NCI-H187 (cell line): ENCODE data around the gene VRK1.
"Not testable (repeated sequence)": the region's sequence is repeated elsewhere in the genome, so short reads cannot be mapped to it uniquely, and the experiment has no call there.

Source experiments
- DNase-seq, 2 experiments: peaks; one replicate each; lab custom pipeline; 2025; lab: John Stamatoyannopoulos, UW

The VRK1 gene

GRCh38 chr14:96881713-96882112 is 84.5 kb downstream of the VRK1 start:
- DNase-seq = no peak

GRCh38 chr14:96883974-96884373 is 86.8 kb downstream of the VRK1 start:
- not testable (repeated sequence) for DNase-seq

DNA sequence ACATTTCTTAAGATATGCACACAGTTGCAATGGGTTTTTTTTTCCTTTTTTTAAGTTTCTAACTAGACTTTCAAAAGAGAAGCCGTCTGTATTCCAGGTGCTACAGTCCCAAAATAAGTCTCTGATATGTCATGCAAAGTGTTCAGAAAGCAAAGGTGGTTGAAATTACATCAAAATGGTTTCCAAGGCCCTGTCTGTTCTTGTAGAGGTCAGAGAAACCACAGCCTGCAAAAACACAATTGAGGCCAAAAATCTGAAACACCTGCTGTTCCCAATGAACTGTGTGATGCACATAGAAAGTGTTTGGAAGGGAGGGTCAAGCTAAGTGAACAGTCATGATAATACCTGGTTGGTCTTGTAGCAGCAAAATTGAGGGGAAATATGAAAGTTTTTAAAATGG is 91.0 kb downstream of the VRK1 start:
- peak in 1 of 2 experiments; percentile 52 for DNase-seq

GRCh38 chr14:96888593-96888992 is 91.4 kb downstream of the VRK1 start:
- peak; percentile 82 to 84 for DNase-seq

GRCh38 chr14:96889091-96889490 is 91.9 kb downstream of the VRK1 start:
- DNase-seq = no peak

DNA sequence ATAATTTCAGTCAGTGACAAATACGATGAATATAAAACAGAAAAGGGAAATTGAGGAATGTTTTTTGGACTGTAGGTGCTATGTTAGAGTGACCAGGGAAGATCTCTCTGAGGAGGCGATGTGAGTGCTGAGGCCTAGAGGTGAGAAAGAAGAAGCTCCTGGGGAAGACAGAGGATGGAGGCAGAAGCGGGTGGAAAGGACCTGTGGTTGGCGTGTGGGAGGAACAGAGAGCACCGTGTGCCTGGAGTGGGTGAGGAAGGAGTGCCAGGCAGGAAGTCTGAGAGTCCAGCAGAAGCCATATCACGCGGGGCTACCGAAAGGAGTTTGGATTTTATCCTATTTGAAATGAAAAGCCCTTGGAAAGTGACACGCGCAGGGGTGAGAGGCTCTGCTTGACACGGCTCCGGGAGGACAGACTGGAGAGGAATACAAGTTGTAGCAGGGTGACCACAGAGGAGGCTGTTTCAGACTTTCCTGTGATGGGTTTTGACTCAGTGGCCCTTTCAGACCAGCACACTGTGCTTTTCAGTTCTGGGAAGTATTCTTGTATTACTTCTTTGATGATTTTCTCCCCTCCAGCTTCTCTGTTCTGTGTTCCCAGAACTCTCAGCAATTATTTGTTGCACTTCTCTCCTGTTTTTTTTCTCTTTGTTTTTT is 96.9 kb downstream of the VRK1 start:
- DNase-seq = no peak

DNA sequence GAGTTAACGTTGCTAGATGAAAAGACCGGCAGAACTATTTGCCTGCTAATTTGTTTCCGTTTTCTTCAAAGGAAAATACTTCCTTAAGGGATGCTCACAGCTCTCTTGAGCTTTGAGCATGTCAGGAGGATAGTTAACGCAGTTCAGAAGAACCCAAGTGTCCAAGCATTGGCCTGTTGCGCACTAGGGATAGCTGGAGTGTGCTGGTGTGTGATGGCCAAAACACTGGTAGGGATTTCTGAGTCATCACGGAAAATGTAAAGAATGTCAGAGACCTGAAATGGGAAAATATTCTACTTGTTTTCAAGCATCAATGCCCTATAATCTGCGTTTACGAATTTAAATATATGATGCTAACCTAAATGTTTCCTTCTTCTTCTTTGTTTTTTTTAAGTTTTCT is 97.8 kb downstream of the VRK1 start:
- DNase-seq = no peak

DNA sequence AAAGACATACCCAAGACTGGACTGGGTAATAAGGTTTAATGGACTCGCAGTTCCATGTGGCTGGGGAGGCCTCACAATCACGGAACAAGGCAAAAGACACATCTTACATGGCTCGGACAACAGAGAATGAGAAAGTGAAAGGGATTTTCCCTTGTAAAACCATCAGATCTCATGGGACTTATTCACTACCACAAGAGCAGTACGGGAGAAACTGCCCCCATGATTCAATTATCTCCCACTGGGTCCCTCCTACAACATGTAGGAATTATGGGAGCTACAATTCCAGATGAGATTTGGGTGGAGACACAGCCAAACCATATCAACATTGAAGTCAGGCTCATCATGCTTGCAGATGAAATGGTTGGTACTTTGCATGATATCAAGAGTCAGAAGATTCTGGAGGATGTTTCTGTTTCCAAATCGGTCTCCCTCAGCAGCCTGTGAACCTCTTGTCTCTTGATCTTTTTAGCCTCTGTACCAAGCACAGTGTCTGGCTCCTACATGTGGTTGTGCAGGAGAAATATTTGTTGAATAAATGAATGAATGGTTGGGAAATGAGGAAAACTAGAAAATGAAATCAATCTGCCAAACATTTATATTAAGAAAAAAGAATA is 98.6 kb downstream of the VRK1 start:
- DNase-seq = no peak

- DNase-seq = no peak
Observed at GRCh38 chr14:96897184-96897583, 100.0 kb downstream of the VRK1 start.

- no peak for DNase-seq
Observed at GRCh38 chr14:96901227-96901626, 104.0 kb downstream of the VRK1 start.

DNA sequence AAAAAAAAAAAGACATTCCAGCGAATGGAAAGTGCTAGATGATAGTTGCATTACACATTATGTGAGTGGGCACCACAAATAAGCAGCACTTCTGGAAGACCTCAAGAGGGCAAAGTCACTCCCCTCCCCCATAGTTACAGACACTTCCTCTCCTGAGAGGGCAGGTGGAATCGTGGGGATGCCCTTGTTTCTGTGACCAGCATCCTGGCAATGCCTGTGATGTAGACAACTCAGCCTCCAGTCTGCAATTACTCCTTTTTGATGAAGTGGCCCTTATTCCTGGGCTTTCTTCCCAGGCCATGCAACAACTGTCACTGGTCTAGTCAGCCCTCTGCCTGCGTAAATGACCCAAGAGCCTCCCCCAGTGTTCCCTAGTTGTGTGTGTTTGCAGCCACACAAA is 104.8 kb downstream of the VRK1 start:
- DNase-seq = no peak

GRCh38 chr14:96903444-96904023 is 106.4 kb downstream of the VRK1 start:
- no peak for DNase-seq

DNA sequence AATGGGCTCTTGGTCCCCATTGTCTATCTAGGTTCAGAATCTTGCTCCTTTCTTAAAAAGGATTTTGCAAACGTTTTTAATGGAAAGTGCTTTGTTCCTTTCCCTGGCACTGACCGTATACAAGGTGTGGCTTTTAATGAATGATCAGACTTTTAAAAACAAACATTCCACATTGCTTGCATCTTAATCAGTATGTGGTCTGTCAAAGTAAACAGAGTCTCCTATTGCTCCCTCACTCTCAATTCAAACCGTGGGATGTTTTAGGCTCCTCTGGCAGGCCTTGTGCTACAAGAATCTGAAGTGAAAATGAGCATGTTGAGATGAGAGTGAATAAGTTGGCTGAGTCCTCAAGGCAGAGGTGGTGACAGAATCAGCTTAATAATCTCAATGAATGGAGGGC is 107.0 kb downstream of the VRK1 start:
- no peak for DNase-seq

- no peak for DNase-seq
Observed at GRCh38 chr14:96905065-96905464, 107.9 kb downstream of the VRK1 start.

DNA sequence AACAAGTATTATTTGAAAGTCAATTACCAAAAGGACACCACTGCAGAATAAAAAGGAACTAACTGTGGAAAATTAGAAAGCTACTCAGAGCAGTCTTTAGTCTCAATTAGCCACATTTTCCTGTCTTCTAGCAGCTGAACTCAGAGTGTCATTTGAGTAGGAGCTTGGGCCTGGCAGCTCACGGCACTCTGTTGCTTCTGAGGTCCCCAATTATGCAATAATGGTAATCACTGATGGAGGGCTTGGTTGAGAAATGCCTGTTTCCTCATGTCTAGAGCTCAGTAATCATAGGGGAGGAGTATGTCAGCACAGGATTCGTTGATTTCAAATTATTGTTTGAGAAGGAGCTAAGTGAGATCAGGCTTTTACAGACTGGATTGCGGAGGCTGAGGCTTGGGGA is 108.6 kb downstream of the VRK1 start:
- no peak for DNase-seq

DNA sequence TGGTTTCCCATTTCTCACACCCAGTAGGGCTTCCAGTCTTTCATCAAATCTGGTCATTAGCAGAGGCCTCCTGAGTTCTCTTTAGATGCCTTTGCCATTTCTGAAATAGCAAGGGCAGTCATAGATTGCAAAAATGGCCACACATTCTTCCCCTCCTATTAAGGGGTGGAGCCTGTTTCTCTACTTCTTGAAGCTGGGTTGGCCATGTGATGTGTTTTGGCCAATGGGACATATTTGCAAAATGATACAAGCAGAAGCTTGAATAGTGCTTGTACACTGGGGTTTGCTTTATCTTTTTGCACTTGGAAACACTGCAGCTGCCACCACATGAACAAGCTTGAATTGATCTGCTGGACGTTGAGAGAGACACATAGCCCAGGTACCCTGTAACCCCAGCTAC is 109.3 kb downstream of the VRK1 start:
- DNase-seq = no peak

DNA sequence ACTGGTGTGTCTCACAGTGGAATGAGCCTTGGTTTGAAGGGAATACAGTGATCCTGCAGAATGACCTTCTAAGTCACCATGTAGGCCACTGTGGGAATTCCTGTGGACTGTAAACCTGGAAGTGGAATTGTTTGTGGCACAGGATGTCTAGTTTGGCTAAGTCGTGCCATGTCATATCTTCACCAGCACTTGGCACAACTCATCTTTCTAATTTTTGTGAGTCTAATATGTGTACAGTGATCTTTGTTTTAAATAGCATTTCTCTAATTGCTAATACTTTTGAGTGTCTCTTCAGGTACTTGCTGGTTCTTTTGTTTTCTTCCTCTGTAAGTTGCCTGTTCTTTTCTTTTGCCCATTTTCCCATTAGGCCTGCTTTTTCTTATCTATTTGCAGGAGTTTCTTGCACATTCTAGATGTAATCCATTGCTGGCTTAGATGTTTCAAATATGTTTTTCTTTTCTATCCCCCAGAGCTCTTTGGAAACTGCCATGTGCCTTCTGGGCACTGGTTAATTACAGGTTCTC is 112.7 kb downstream of the VRK1 start:
- DNase-seq = no peak

GRCh38 chr14:96911499-96912149 is 114.4 kb downstream of the VRK1 start:
- DNase-seq = no peak

GRCh38 chr14:96914571-96915128 is 117.5 kb downstream of the VRK1 start:
- DNase-seq = no peak

- DNase-seq = no peak
Observed at GRCh38 chr14:96915478-96915877, 118.3 kb downstream of the VRK1 start.

GRCh38 chr14:96916751-96917150 is 119.6 kb downstream of the VRK1 start:
- DNase-seq = no peak

- no peak for DNase-seq
Observed at GRCh38 chr14:96917442-96917963, 120.3 kb downstream of the VRK1 start.
